ENCODE data around the gene BLVRA. TPM values are rescaled to one million over a fixed set of nuclear protein-coding genes. Genes with fewer than 3 reads are reported as not detected.
"Not testable (repeated sequence)": the region's sequence is repeated elsewhere in the genome, so short reads cannot be mapped to it uniquely, and the experiment has no call there.

BLVRA gene
- total RNA-seq, 1 experiment from 2014 or later: 85.1 TPM

DNA sequence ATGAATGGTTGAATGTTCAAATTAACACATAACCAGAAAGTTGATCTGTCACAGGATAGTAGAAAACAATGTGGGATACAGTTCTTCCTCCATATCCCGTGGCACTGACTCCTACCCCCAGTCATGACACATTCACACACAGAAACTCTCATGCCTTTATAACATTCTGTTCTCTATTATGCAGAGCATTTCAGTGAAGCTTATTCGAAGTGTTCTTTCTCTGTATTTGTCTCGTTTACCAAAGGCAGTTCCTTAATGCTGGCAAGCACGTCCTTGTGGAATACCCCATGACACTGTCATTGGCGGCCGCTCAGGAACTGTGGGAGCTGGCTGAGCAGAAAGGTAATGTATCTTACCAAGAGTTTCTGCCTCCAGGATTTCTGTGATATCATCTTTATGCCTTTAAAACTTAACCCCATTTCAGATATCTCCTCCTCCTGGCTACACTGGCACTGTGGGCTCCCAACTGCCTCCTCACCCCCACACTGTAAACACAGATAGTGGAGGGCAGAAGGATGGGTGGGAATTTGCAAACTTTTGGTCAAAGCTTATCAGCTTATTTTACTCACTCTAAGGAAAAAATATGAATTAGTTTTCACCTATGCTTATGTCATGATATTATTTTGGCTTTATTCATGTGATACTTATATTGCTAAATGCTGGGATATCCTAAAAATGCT is 34.1 kb downstream of the BLVRA start:
- DNase-seq (ENCODE audit: extremely low read depth, low read depth): no peak

DNA sequence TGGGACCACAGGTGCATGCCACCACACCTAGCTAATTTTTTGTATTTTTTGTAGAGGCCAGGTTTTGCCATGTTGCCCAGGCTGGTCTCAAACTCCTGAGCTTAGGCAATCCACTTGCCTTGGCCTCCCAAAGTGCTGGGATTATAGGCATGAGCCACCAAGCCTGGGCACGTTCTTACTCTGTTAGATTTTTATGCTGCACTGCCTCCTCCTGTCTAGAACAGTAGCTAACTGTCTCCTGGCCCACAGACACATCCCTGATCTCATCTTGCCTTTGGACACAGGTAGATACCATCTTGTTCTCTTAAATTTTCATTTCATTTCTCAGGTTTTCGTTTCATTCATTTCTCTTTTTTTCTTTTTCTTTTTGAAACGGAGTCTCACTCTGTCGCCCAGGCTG is 41.1 kb downstream of the BLVRA start:
- DNase-seq (ENCODE audit: extremely low read depth, low read depth): no peak

DNA sequence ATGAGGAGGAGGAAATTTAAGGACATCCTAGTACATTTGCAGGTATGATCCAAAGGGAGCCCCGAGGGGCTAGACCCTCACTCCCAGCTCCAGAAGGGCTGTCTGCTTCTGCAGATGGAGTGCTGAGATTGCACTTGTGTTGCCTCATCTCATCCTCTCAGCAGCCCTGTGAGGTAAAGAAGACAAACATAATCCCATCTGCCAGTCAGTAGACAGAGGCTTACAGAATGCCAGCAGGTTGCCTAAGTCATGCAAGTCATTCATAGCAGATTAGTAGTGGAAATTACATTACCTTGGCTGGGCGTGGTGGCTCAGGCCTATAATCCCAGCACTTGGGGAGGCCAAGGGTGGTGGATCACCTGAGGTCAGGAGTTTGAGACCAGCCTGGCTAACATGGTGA is 45.4 kb downstream of the BLVRA start:
- DNase-seq (ENCODE audit: extremely low read depth, low read depth): no peak

- DNase-seq (ENCODE audit: extremely low read depth, low read depth): peak; percentile 53
These were observed 49.9 kb downstream of the BLVRA start for GRCh38 chr7:43808410-43808809.

DNA sequence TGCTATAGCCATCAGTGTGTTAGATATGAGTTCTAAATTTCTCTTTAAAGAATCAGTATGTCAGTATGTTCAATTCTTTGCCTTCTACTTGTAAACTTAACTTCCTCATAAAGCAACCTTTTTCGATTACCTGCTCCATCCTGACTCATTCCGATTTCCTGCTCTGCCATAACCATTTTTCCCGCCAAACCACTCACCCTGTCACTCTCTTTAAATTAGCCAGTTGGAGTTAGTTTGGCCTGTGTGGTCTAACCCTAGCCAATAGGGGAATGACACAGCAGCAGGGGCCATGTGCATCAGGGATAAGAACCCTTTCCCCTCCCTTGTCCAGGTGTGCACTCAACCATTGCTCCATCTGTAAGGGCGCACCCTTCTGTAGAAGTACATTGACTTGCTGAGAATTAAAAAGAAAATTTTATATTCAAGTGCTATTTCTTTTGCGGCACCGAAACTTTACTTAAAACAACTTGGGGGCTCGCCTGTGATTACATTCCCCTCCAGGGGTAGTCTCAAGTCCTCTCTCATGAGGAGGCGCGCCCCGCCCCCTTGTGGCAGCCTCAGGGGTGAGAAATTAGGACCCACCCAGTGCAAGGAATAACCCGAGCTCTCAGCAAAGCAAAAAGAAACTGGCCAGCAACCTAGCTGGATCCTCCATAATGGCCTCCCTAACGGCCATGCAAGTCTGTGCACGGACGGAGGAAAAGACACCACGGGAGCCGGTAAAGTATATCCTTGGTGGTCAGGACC is 51.9 kb downstream of the BLVRA start:
- DNase-seq (ENCODE audit: extremely low read depth, low read depth): peak; percentile 19

DNA sequence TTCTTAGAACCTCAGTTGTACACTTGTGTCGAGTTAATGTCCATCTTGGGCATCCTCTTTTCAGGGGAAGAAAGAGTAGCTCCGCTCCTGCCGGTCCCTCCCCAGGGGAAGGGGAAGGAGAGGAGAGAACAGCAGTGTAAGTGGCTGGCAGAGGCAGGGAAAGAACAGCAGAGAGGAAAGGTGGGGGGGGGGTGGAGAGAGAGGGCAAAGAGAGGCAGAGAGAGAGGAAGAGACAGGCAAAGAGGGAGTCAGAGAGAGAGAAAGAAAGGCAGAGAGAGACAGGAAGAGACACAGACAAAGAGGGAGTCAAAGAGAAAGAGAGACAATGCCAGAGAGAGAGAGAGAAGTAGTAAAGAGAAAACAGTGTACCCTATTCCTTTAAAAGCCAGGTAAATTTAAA is 56.9 kb downstream of the BLVRA start:
- DNase-seq (ENCODE audit: extremely low read depth, low read depth): no peak

GRCh38 chr7:43816046-43816797 is 57.7 kb downstream of the BLVRA start:
- DNase-seq (ENCODE audit: extremely low read depth, low read depth): not testable (repeated sequence)

GRCh38 chr7:43823425-43823824 is 64.9 kb downstream of the BLVRA start:
- not testable (repeated sequence) for DNase-seq (ENCODE audit: extremely low read depth, low read depth)

DNA sequence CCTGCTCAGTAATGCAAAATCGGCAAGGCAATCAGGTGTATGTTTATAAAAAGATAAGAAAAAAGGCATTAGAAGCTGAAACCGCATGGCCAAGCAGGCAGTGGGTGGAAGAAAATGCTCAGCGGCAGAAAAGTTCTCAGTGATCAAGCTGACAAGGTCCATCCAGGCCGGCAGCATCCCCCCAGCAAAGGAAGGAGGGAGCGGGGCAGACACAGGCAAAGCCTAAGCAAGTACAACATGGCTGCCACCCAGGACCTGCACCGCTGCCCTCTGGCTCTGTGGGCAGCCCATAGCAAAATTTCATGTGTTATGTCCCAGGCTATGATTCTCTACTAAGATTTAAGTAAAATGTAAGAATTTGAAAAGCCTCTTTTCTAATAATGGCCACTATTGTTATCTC is 65.5 kb downstream of the BLVRA start:
- no peak for DNase-seq (ENCODE audit: extremely low read depth, low read depth)

- not testable (repeated sequence) for DNase-seq (ENCODE audit: extremely low read depth, low read depth)
These were observed 66.0 kb downstream of the BLVRA start for GRCh38 chr7:43824513-43824912.

GRCh38 chr7:43824963-43825362 is 66.5 kb downstream of the BLVRA start:
- DNase-seq (ENCODE audit: extremely low read depth, low read depth): no peak

GRCh38 chr7:43825391-43825808 is 66.9 kb downstream of the BLVRA start:
- no peak for DNase-seq (ENCODE audit: extremely low read depth, low read depth)

DNA sequence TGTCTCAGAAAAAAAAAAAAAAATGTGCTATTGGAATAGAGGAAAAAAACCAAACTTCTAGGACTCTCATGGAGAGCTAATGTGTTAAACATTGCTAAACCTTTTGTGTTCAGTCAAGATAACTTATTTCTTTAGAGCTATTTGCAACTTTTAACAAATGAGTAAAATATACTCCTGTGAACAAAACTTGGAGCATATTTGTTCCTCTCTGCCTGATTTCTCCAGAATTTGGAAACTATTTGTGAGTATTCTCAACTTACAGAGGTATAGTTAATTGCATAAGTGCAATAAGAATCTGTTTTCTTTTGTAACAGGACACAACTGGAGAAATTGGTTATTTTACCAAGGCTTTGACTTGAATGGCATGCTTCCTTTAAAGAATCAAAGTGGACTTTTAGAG is 72.4 kb downstream of the BLVRA start:
- not testable (repeated sequence) for DNase-seq (ENCODE audit: extremely low read depth, low read depth)

GRCh38 chr7:43834463-43835251 is 76.2 kb downstream of the BLVRA start:
- DNase-seq (ENCODE audit: extremely low read depth, low read depth): no peak

DNA sequence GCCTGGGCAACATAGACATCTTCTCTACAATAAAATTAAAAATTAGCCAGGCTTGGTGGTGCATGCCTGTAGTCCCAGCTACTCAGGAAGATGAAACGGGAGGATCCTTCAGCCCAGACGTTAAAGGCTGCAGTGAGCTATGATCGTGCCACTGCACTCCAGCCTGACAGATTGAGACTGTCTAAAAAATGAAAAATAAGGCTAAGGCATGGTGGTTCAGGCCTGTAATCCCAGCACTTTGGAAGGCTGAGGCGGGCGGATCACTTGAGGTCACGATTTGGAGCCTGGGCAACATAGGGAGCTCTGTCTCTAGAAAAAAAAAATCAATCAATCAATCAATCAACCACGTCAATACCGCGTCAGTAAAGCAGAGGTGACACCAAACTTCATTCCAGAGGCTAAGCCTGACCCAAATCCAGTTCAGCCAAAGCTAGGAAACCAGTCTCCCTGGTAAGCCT is 79.8 kb downstream of the BLVRA start:
- no peak for DNase-seq (ENCODE audit: extremely low read depth, low read depth)

DNA sequence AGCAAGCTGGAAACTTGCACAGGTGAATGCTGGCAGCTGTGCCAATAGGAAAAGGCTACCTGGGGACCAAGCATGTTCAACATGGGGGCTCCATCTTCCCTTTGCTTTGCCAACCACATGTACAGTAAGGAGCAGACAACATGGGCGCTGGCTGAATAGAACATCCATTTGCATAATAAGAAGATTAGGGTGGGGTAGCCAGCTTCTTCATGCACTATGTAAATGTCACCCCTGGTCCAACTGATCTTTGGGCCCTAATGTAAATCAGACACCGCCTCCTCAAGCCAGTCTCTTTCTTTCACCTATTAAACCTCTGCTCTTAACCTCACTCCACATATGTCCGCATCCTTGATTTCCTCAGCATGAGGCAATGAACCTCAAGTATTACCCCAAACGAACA is 84.8 kb downstream of the BLVRA start:
- DNase-seq (ENCODE audit: extremely low read depth, low read depth): no peak

- no peak for DNase-seq (ENCODE audit: extremely low read depth, low read depth)
These were observed 85.8 kb downstream of the BLVRA start for GRCh38 chr7:43844257-43844656.

- DNase-seq (ENCODE audit: extremely low read depth, low read depth): no peak
These were observed 86.2 kb downstream of the BLVRA start for GRCh38 chr7:43844662-43845061.

DNA sequence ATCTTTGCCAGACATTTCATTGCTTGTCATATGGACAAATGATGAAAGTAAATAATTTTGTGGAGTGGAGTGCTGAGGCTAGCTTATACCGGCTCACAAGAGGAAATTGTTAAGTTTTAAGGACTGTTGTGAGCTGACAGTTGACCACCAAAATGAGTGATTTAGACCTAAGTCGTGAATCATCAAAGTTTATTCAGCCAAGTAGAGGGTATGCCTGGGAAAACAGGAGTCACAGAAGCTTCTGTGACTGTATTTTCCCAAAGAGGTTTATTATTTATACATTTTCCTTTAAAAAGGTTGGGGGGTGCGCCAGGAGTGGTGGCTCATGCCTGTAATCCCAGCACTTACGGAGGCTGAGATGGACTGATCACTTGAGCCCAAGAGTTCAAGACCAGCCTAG is 89.0 kb downstream of the BLVRA start:
- no peak for DNase-seq (ENCODE audit: extremely low read depth, low read depth)

- DNase-seq (ENCODE audit: extremely low read depth, low read depth): no peak
These were observed 90.6 kb downstream of the BLVRA start for GRCh38 chr7:43849047-43849446.
